Measurements from ENCODE around the gene SIAH2. TPM values are rescaled to one million over a fixed set of nuclear protein-coding genes. Genes with fewer than 3 reads are reported as not detected.

Gene SIAH2
- total and polyA plus RNA-seq, 9 of the 15 experiments (the other 6 are each of a cell fraction or from before 2014, with no cell fraction given): 4.8 to 39.0 (median 29.9) TPM

- H2AFZ ChIP-seq (ENCODE audit: low read depth, low read length): no peak overlapping the region
- intact Hi-C loops (cut with micrococcal nuclease) (no loop called here), in situ Hi-C loops (cut with MboI) (no loop called here)
- FAIRE-seq (no peak), DNase-seq (ENCODE audit: extremely low read depth in 1 of 4, low spot score in 3 of 4) (no peak), ATAC-seq (no peak)
- TF ChIP-seq CTBP1 (IDR thresholded peaks at IDR 0.05; ENCODE audit: borderline replicate concordance) (no peak), HMGN3 (IDR thresholded peaks at IDR 0.05; ENCODE audit: borderline replicate concordance, extremely low read depth, insufficient read length, low read depth, low read length) (no peak)
- H3K27me3 ChIP-seq (ENCODE audit: control insufficient read depth in 2 of 2, insufficient read depth in 2 of 2, low read length in 2 of 2): no peaks in the 10 kb centered on the region
- H3K4me3 ChIP-seq: no peak overlapping the region
- no peaks in the 10 kb centered on the region for H3K9me3 ChIP-seq (replicated peaks; ENCODE audit: control insufficient read depth, insufficient read depth, low read depth, low read length)
- no peak overlapping the region for H3K9ac ChIP-seq (ENCODE audit: insufficient read depth in 1 of 2, low read depth in 2 of 2, low read length in 2 of 2)
- no peak overlapping the region for H3K27ac ChIP-seq (ENCODE audit: extremely low read depth, low read depth, low read length)
- H3K79me2 ChIP-seq (ENCODE audit: control insufficient read depth, insufficient read depth, low read length): peaks cover 24% of the 10 kb centered on the region
- no TSS peak for BruUV-seq (replicated peaks)
- no peaks in the 10 kb centered on the region for H3K36me3 ChIP-seq (ENCODE audit: control insufficient read depth, insufficient read depth, low read length)
- peaks cover 19 to 21% of the 10 kb centered on the region in 2 experiments; a peak in 4 of 5 replicates for H3K4me1 ChIP-seq (replicated peaks in 1 of 2; ENCODE audit: control insufficient read depth in 2 of 2, insufficient read depth in 2 of 2, low read length in 2 of 2)
- ChIA-PET CTCF (ENCODE audit: low intra/inter-chr PET ratio) (no interaction called here), POLR2A (interaction anchor here (0.7 to 0.8 kb wide), 2 partner anchors 10 to 12 kb away, joined by 3 to 4 read pairs; no protein-coding TSS in a partner anchor)
- no peak overlapping the region for H3K4me2 ChIP-seq (ENCODE audit: insufficient read depth, low read length)
- H4K20me1 ChIP-seq (replicated peaks; ENCODE audit: control insufficient read depth, insufficient read depth, low read length): no peaks in the 10 kb centered on the region
- 81% methylated on average over 3 of the region's 3 CpGs for WGBS (ENCODE audit: insufficient coverage, low coverage, missing lambda C conversion rate)
- no peaks in the 10 kb centered on the region for H3K9me1 ChIP-seq (ENCODE audit: control insufficient read depth, insufficient read depth, low read length)
Observed at GRCh38 chr3:150766742-150767141, 3.8 kb upstream of the SIAH2 start.

GRCh38 chr3:150765949-150766720 is 3.2 kb upstream of the SIAH2 start:
- intact Hi-C loops (cut with micrococcal nuclease): no loop called here
- Histone ChIP-seq H3K79me2 (ENCODE audit: control insufficient read depth, insufficient read depth, low read length) (peaks cover 30% of the 10 kb centered on the region), H3K4me1 (replicated peaks in 1 of 2; ENCODE audit: control insufficient read depth in 2 of 2, insufficient read depth in 2 of 2, low read length in 2 of 2) (peaks cover 19 to 21% of the 10 kb centered on the region in 2 experiments; a peak in 4 of 5 replicates), H3K9ac (ENCODE audit: insufficient read depth in 1 of 2, low read depth in 2 of 2, low read length in 2 of 2) (no peak overlapping the region), H3K4me3 (no peak overlapping the region), H3K9me3 (replicated peaks; ENCODE audit: control insufficient read depth, insufficient read depth, low read depth, low read length) (no peaks in the 10 kb centered on the region), H3K36me3 (ENCODE audit: control insufficient read depth, insufficient read depth, low read length) (no peaks in the 10 kb centered on the region), H2AFZ (ENCODE audit: low read depth, low read length) (peak overlapping the region; percentile 34; the same call in 1 of the 2 replicates), H3K27me3 (ENCODE audit: control insufficient read depth in 2 of 2, insufficient read depth in 2 of 2, low read length in 2 of 2) (no peaks in the 10 kb centered on the region), H3K4me2 (ENCODE audit: insufficient read depth, low read length) (no peak overlapping the region), H3K9me1 (ENCODE audit: control insufficient read depth, insufficient read depth, low read length) (no peaks in the 10 kb centered on the region), H3K27ac (ENCODE audit: extremely low read depth, low read depth, low read length) (no peak overlapping the region), H4K20me1 (replicated peaks; ENCODE audit: control insufficient read depth, insufficient read depth, low read length) (no peaks in the 10 kb centered on the region)
- ChIA-PET POLR2A (interaction anchor here (0.7 to 1.0 kb wide), 3 partner anchors 11 to 22 kb away, joined by 3 to 4 read pairs (median 3); no protein-coding TSS in a partner anchor), CTCF (ENCODE audit: low intra/inter-chr PET ratio) (no interaction called here)
- FAIRE-seq (peak; percentile 23), ATAC-seq (no peak), DNase-seq (ENCODE audit: extremely low read depth in 1 of 4, low spot score in 3 of 4) (peak; percentile 25 to 55 (median 40))
- 24% methylated on average over 8 of the region's 8 CpGs for WGBS (ENCODE audit: insufficient coverage, low coverage, missing lambda C conversion rate)
- no TSS peak for BruUV-seq (replicated peaks)
- in situ Hi-C loops (cut with MboI): no loop called here
- TF ChIP-seq ZNF12 (CRISPR knock-in tag; IDR thresholded peaks at IDR 0.05): no peak
- peak; percentile 70 for TF ChIP-seq JUND (IDR thresholded peaks at IDR 0.05; ENCODE audit: borderline replicate concordance, low read depth, low read length)
- no peak for TF ChIP-seq JUND (tag; IDR thresholded peaks at IDR 0.05; ENCODE audit: borderline replicate concordance, low read depth, low read length)
- TF ChIP-seq CTBP1 (IDR thresholded peaks at IDR 0.05; ENCODE audit: borderline replicate concordance): no peak
- TF ChIP-seq, protein P1, sequence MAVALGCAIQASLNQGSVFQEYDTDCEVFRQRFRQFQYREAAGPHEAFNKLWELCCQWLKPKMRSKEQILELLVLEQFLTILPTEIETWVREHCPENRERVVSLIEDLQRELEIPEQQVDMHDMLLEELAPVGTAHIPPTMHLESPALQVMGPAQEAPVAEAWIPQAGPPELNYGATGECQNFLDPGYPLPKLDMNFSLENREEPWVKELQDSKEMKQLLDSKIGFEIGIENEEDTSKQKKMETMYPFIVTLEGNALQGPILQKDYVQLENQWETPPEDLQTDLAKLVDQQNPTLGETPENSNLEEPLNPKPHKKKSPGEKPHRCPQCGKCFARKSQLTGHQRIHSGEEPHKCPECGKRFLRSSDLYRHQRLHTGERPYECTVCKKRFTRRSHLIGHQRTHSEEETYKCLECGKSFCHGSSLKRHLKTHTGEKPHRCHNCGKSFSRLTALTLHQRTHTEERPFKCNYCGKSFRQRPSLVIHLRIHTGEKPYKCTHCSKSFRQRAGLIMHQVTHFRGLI (CRISPR knock-in tag; IDR thresholded peaks at IDR 0.05): no peak
